Measurements from ENCODE around the gene TSPAN4. TPM values are rescaled to one million over a fixed set of nuclear protein-coding genes. Genes with fewer than 3 reads are reported as not detected.

TSPAN4 gene
- total and polyA plus RNA-seq, 2 of the 13 experiments (the other 11 are each of a cell fraction or from before 2014, with no cell fraction given), result 31.7 to 68.3 TPM

- TF ChIP-seq MED8 (CRISPR knock-in tag; IDR thresholded peaks at IDR 0.05; ENCODE audit: insufficient replicate concordance) (no peak), CREBL2 (CRISPR knock-in tag; IDR thresholded peaks at IDR 0.05; ENCODE audit: borderline replicate concordance) (no peak), GZF1 (CRISPR knock-in tag; IDR thresholded peaks at IDR 0.05) (no peak), ZC3H4 (CRISPR knock-in tag; IDR thresholded peaks at IDR 0.05; ENCODE audit: borderline replicate concordance) (no peak), HNRNPL (IDR thresholded peaks at IDR 0.05; ENCODE audit: low read depth, low read length) (0 out of 2 replicates have a peak, but pooled peaks have one; percentile 21), POLR2AphosphoS2 (IDR thresholded peaks at IDR 0.05; ENCODE audit: low read depth, low read length) (no peak), NBN (conservative IDR thresholded peaks at IDR 0.05) (no peak), IRF2 (CRISPR knock-in tag; IDR thresholded peaks at IDR 0.05) (no peak), REPIN1 (CRISPR knock-in tag; IDR thresholded peaks at IDR 0.05; ENCODE audit: borderline replicate concordance, low read depth) (no peak), XRCC5 (optimal IDR thresholded peaks at IDR 0.05; ENCODE audit: low read length) (peak; percentile 31)
Observed at GRCh38 chr11:848380-848931, 5.8 kb downstream of the TSPAN4 start (continued).

- no peak overlapping the region for H3K27ac ChIP-seq (ENCODE audit: extremely low read length, insufficient read depth, low read length)
- in situ Hi-C loops (cut with HindIII; ENCODE audit: extremely low pct_ligation_motif_present, low pct_unique_long_range_greater_than_20kb), result no loop called here
- intact Hi-C loops (cut with micrococcal nuclease; ENCODE audit: unreplicated experiment), result no loop called here
- BruUV-seq (replicated peaks), result no TSS peak
- FAIRE-seq, result no peak
- H3K36me3 ChIP-seq (replicated peaks in 1 of 2; ENCODE audit: control insufficient read depth in 1 of 2, insufficient read depth in 2 of 2, low read length in 2 of 2), result no peaks in the 10 kb centered on the region; a peak in 2 of 5 replicates
- H3K4me3 ChIP-seq (replicated peaks in 1 of 3; ENCODE audit: insufficient read depth in 1 of 3, low read depth in 2 of 3, low read length in 3 of 3), result no peak overlapping the region
- POLR2A ChIA-PET, result no interaction called here
- DNase-seq (ENCODE audit: low spot score), result no peak
- CTCF ChIA-PET (ENCODE audit: low intra/inter-chr PET ratio, low total read pairs), result interaction anchor here (2.1 kb wide), 1 partner anchor 202 kb away, joined by 8 read pairs; no protein-coding TSS in a partner anchor
- no peak overlapping the region for H2AFZ ChIP-seq (ENCODE audit: low read length)
- no peak overlapping the region for H3K9ac ChIP-seq (ENCODE audit: insufficient read depth, low read depth, low read length)
- no peak overlapping the region for H3K4me2 ChIP-seq (ENCODE audit: low read depth, low read length)
- no peak for TF ChIP-seq ZFP82 (CRISPR knock-in tag; IDR thresholded peaks at IDR 0.05; ENCODE audit: borderline replicate concordance)
- no peak for TF ChIP-seq ZNF30 (CRISPR knock-in tag; IDR thresholded peaks at IDR 0.05)
- peak; percentile 32 for TF ChIP-seq AGO2 (optimal IDR thresholded peaks at IDR 0.05; ENCODE audit: low read depth, low read length)
- TF ChIP-seq TCF7 (IDR thresholded peaks at IDR 0.05; ENCODE audit: low read depth), result no peak
- no peaks in the 10 kb centered on the region for H3K27me3 ChIP-seq (ENCODE audit: control insufficient read depth in 1 of 2, insufficient read depth in 2 of 2, low read length in 2 of 2)
- no peak for ATAC-seq
- WGBS (ENCODE audit: low lambda C conversion rate), result 98% methylated on average over 54 of the region's 71 CpGs
- no peaks in the 10 kb centered on the region for H3K9me3 ChIP-seq (ENCODE audit: low read length)
- peaks cover 19% of the 10 kb centered on the region for H3K4me1 ChIP-seq (ENCODE audit: insufficient read depth, low read length)
- H3K79me2 ChIP-seq (ENCODE audit: insufficient read depth, low read length), result no peaks in the 10 kb centered on the region
- 0 out of 2 replicates have a peak, but pooled peaks cover 4% of the 10 kb centered on the region for H4K20me1 ChIP-seq (ENCODE audit: insufficient read depth, low read length)
Observed at GRCh38 chr11:849104-849824, 6.6 kb downstream of the TSPAN4 start.
